T-helper 17 cell (primary cell): ENCODE measurements around the gene GALNT11. TPM values are rescaled to one million over a fixed set of nuclear protein-coding genes. Genes with fewer than 3 reads are reported as not detected.

ENCODE experiments used
- ATAC-seq: fragments of 150-1000 bp; cut with Tn5 transposase; 2 replicates; pipeline ENCODE4 v1.10.0; 2021; ENCODE audit warnings: mild to moderate bottlenecking, moderate library complexity
- DNase-seq, 3 donors: peaks; one replicate each; pipeline versions ENCODE4 v3.0.0 to v3.0.0-alpha.2; 2020 to 2021
- H3K9me3 ChIP-seq: one replicate; pipeline ENCODE4 v1.7.0; 2013; ENCODE audit warnings: low read length, mild to moderate bottlenecking; ENCODE audit not compliant: control insufficient read depth, poor library complexity, severe bottlenecking
- H3K27ac Mint-ChIP-seq: one replicate; pipeline ENCODE4 v1.8.0; 2022; ENCODE audit warnings: mild to moderate bottlenecking, moderate library complexity, mixed read lengths
- H3K27me3 Mint-ChIP-seq: one replicate; pipeline ENCODE4 v1.8.0; 2022; ENCODE audit warnings: mixed read lengths
- H3K36me3 Mint-ChIP-seq: one replicate; pipeline ENCODE4 v1.8.0; 2022; ENCODE audit warnings: low read depth, mixed read lengths
- H3K4me1 Mint-ChIP-seq: one replicate; pipeline ENCODE4 v1.8.0; 2022; ENCODE audit warnings: mild to moderate bottlenecking, mixed read lengths
- H3K4me3 Mint-ChIP-seq: one replicate; pipeline ENCODE4 v1.8.0; 2022; ENCODE audit warnings: mild to moderate bottlenecking, moderate library complexity, mixed read lengths
- total RNA-seq, 4 donors: library from RNA in 2 of 4; stranded (reverse) in 2 of 4; gene quantifications; one replicate each; pipeline ENCODE4 v1.2.3 and lab custom pipeline; 2022 to 2026

GALNT11 gene
- total RNA-seq, result 10 to 100 TPM; 23.7 to 25.3 TPM
- 33.1 to 52.6 reads per million in 2 donors for total RNA-seq (lab: John Stamatoyannopoulos, UW)

GRCh38 chr7:152025077-152025936 lies at the start of gene GALNT11:
Gene GALNT11, plus strand, starts transcription at chr7:152025674. Its CDS starts 68,554 bp downstream, at chr7:152094228.
- Mint-ChIP-seq H3K36me3 (no peaks in the 10 kb centered on the region), H3K4me3 (peak within 1 kb of the TSS; percentile 85), H3K27me3 (peaks cover 6% of the 10 kb centered on the region), H3K4me1 (peaks cover 9% of the 10 kb centered on the region), H3K27ac (peak within 1 kb of the TSS; percentile 98)
- DNase-seq, result peak; percentile 82 to 89 (median 86)
- ATAC-seq, result peak; percentile 95
- H3K9me3 ChIP-seq, result no peaks in the 10 kb centered on the region

GRCh38 chr7:151978616-151979015 lies 46.9 kb upstream of the GALNT11 start:
- ATAC-seq (no peak), DNase-seq (no peak)
- Mint-ChIP-seq H3K4me1 (no peaks in the 10 kb centered on the region), H3K27ac (no peak overlapping the region), H3K4me3 (no peak overlapping the region), H3K36me3 (peaks cover 2% of the 10 kb centered on the region), H3K27me3 (peaks cover 6% of the 10 kb centered on the region)
- H3K9me3 ChIP-seq, result no peaks in the 10 kb centered on the region

GRCh38 chr7:151981223-151981622 lies 44.3 kb upstream of the GALNT11 start:
- Mint-ChIP-seq H3K4me1 (no peaks in the 10 kb centered on the region), H3K36me3 (peaks cover 3% of the 10 kb centered on the region), H3K27ac (no peak overlapping the region), H3K4me3 (no peak overlapping the region), H3K27me3 (peaks cover 20% of the 10 kb centered on the region)
- ATAC-seq (no peak), DNase-seq (no peak)
- H3K9me3 ChIP-seq, result no peaks in the 10 kb centered on the region

- H3K9me3 ChIP-seq, result no peaks in the 10 kb centered on the region
- ATAC-seq (no peak), DNase-seq (no peak)
- peaks cover 3% of the 10 kb centered on the region for H3K36me3 Mint-ChIP-seq
- no peak overlapping the region for H3K27ac Mint-ChIP-seq
- H3K27me3 Mint-ChIP-seq, result peaks cover 23% of the 10 kb centered on the region
- no peak overlapping the region for H3K4me3 Mint-ChIP-seq
- peaks cover 3% of the 10 kb centered on the region for H3K4me1 Mint-ChIP-seq
Measured at GRCh38 chr7:151982806-151983205, 42.7 kb upstream of the GALNT11 start.

- peaks cover 4% of the 10 kb centered on the region for H3K4me1 Mint-ChIP-seq
- no peak overlapping the region for H3K27ac Mint-ChIP-seq
- no peaks in the 10 kb centered on the region for H3K9me3 ChIP-seq
- H3K4me3 Mint-ChIP-seq, result no peak overlapping the region
- peaks cover 3% of the 10 kb centered on the region for H3K36me3 Mint-ChIP-seq
- peaks cover 34% of the 10 kb centered on the region for H3K27me3 Mint-ChIP-seq
- DNase-seq, result no peak
- no peak for ATAC-seq
Measured at GRCh38 chr7:151984612-151985011, 40.9 kb upstream of the GALNT11 start.

GRCh38 chr7:151987748-151988529 lies 37.5 kb upstream of the GALNT11 start:
- DNase-seq (no peak), ATAC-seq (no peak)
- peaks cover 8% of the 10 kb centered on the region for H3K4me1 Mint-ChIP-seq
- H3K27me3 Mint-ChIP-seq, result peaks cover 57% of the 10 kb centered on the region
- H3K36me3 Mint-ChIP-seq, result peaks cover 3% of the 10 kb centered on the region
- no peak overlapping the region for H3K27ac Mint-ChIP-seq
- H3K4me3 Mint-ChIP-seq, result no peak overlapping the region
- H3K9me3 ChIP-seq, result no peaks in the 10 kb centered on the region

- H3K27ac Mint-ChIP-seq, result no peak overlapping the region
- peak; percentile 93 for ATAC-seq
- peaks cover 8% of the 10 kb centered on the region for H3K4me1 Mint-ChIP-seq
- peaks cover 4% of the 10 kb centered on the region for H3K36me3 Mint-ChIP-seq
- DNase-seq, result peak in 1 of 3 donors; percentile 21
- H3K27me3 Mint-ChIP-seq, result peaks cover 66% of the 10 kb centered on the region
- H3K4me3 Mint-ChIP-seq, result no peak overlapping the region
- H3K9me3 ChIP-seq, result no peaks in the 10 kb centered on the region
Measured at GRCh38 chr7:151992375-151992774, 33.1 kb upstream of the GALNT11 start.

GRCh38 chr7:151993977-151994676 lies 31.3 kb upstream of the GALNT11 start:
- Mint-ChIP-seq H3K27me3 (peaks cover 60% of the 10 kb centered on the region), H3K4me3 (no peak overlapping the region), H3K4me1 (peaks cover 3% of the 10 kb centered on the region), H3K27ac (peak overlapping the region; percentile 74), H3K36me3 (peaks cover 4% of the 10 kb centered on the region)
- ATAC-seq (no peak), DNase-seq (no peak)
- no peaks in the 10 kb centered on the region for H3K9me3 ChIP-seq

GRCh38 chr7:151999424-152000090 lies 25.9 kb upstream of the GALNT11 start:
- H3K27me3 Mint-ChIP-seq, result peaks cover 40% of the 10 kb centered on the region
- H3K27ac Mint-ChIP-seq, result no peak overlapping the region
- peaks cover 2% of the 10 kb centered on the region for H3K36me3 Mint-ChIP-seq
- DNase-seq (no peak), ATAC-seq (no peak)
- H3K4me3 Mint-ChIP-seq, result no peak overlapping the region
- H3K4me1 Mint-ChIP-seq, result no peaks in the 10 kb centered on the region
- no peaks in the 10 kb centered on the region for H3K9me3 ChIP-seq

- Mint-ChIP-seq H3K4me3 (no peak overlapping the region), H3K4me1 (no peaks in the 10 kb centered on the region), H3K27me3 (peaks cover 33% of the 10 kb centered on the region), H3K36me3 (no peaks in the 10 kb centered on the region), H3K27ac (no peak overlapping the region)
- DNase-seq (no peak), ATAC-seq (no peak)
- H3K9me3 ChIP-seq, result no peaks in the 10 kb centered on the region
Measured at GRCh38 chr7:152000191-152000590, 25.3 kb upstream of the GALNT11 start.

- no peaks in the 10 kb centered on the region for H3K36me3 Mint-ChIP-seq
- H3K9me3 ChIP-seq, result no peaks in the 10 kb centered on the region
- no peak overlapping the region for H3K27ac Mint-ChIP-seq
- H3K4me3 Mint-ChIP-seq, result no peak overlapping the region
- no peak for ATAC-seq
- no peaks in the 10 kb centered on the region for H3K4me1 Mint-ChIP-seq
- DNase-seq, result no peak
- peaks cover 26% of the 10 kb centered on the region for H3K27me3 Mint-ChIP-seq
Measured at GRCh38 chr7:152006336-152006735, 19.1 kb upstream of the GALNT11 start.

- no peaks in the 10 kb centered on the region for H3K9me3 ChIP-seq
- no peak for DNase-seq
- no peaks in the 10 kb centered on the region for H3K4me1 Mint-ChIP-seq
- peaks cover 37% of the 10 kb centered on the region for H3K27me3 Mint-ChIP-seq
- H3K27ac Mint-ChIP-seq, result no peak overlapping the region
- no peak for ATAC-seq
- H3K4me3 Mint-ChIP-seq, result no peak overlapping the region
- no peaks in the 10 kb centered on the region for H3K36me3 Mint-ChIP-seq
Measured at GRCh38 chr7:152011860-152012259, 13.6 kb upstream of the GALNT11 start.
